NCI-H526 treated with DMSO at 0.1 percent for 48 hours (cell line): ENCODE results near the gene EBF3.

ENCODE experiments used
- DNase-seq: peaks from one replicate; lab custom pipeline; 2025; lab: John Stamatoyannopoulos, UW

EBF3 gene

DNA sequence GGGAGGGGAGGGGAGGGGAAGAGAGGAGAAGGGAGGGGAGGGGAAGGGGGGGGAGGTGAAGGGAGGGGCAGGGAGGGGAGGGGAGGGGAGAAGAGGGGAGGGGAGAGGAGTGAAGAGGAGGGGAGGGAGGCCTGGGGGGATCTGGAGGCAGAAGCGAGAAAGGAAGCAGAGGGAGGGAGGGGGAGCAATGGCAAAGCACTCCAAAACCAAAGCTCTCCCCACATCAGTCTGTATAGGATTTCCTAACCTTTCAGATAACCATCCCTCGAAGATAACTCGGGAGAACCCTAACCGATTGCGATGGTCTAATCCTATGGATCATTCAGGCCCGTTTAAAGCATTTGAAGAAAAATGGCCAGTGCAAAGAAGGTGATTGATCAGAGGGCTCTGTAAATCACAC is 19.0 kb downstream of the EBF3 start:
- no peak for DNase-seq

DNA sequence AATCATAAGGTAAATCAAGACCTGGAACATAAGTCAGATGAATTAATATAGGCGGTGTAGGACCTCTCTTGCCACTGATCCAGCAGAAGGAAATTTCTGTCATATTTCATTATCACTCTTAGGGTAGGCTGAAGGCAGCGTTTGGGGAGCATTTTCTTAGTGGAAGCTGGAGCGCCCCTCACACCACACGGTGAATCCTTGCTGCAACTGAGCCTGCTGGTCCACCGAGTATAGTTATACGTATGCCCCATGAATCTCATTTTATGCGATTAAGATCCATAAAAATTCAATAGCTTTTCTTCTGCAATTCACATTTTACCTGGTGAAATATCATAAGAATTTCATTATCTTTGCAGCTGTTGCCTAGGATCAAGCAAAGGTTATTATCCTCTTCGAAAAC is 19.6 kb downstream of the EBF3 start:
- DNase-seq = no peak

DNA sequence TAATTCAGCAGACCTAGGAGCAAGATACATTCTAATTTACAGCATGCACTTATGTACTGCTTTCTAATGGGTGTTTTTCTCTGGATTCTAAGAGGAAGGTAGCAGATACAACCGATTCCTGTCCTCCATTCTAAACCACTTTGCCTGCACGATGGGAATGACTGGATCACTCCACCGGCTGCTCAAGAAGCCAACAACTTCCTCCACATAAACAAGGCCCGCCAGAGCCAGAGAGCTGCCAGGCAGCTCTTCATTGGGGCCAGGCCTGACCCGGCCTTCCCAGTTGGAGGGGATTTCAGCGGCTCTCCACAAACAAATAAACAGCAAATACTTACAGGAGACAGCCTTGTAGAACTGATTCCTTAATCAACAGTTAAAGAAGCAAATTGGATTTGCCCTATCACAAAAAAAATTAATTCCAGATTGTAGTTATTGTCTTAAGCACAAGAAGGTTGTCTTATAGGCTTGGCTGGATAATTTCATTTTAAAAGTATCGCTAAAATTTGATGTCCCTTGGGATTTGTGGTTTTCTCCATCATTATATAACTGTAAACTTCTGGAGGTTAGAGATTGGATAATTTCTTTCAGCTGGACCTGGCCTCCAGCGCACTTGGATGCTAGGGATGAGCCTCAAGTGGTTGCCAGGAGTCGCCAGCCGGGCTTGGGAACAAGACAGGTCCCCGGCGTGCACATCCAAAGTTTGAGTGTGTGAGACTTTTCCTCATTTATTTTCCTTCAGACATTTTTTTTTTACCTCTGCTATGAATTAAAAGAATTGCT is 20.9 kb downstream of the EBF3 start:
- DNase-seq = no peak

DNA sequence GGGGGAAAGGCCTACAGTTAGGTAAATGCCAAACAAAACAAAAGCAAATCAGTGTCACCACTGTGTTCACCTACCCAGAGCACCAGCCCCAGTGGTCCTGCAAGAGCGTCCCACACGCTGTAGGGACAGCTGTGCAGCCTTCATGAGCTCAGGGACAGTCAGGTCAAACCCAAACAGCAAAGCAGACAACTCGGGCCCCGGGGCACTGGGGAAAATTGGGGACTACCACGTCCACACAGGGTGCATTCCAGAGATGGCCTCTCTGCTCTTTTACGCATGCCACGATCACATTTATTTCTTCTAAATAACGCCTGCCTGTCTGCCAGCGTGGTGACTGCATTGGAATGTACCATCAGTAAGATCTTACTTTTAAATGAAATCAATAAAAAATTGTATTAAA is 21.7 kb downstream of the EBF3 start:
- no peak for DNase-seq

DNA sequence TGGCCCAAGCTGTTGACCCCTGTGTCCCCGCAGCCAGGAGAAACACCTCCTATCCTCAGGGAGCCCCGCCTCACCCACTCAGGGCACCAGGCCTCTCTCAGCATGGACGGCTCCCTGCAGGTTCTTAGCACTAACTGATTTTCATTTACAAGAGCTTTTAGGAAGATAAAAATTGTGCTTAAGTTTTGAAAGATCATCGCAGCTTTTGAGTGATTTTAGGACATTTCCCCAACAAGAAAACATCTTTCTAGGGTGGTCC is 22.1 kb downstream of the EBF3 start:
- DNase-seq = no peak

DNA sequence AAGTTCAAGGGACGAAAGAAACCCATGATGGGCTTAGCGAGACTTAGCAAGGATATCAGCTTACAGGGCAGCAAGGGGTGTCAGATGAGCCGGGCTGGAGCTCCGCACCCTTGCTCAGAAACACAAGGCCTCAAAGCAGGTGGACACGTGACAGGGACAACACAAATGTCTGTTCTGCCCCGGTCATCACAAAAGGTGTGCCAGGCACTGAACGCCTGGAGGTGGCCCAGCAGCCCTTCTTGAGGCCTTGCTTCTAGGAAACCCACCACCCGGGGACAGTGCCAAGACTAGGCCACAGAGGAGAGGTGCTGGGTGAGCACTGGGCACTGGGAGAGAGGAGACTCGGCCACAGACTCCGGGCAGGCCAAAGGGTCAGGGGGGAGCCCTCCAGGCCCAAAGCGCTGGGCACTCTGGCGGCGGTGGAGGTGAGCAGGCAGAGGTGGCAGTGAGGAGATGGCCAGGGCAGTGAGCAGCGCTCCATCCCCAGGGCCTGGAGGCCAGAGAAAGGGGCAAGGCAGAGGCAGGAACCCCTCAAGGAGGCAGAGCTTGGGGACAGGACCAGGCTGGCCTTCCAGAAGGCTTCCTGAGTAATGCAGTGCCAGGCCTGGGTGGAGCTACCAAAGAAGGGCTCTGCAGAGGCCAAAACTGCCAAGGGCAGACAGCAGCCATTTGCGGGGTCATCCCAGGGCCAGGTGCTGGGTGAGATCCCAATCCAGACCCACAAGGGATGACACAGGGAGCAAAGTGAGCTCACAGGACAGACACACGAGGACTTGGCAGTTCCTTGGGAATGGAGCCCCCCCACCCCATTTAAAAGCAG is 22.7 kb downstream of the EBF3 start:
- no peak for DNase-seq

DNA sequence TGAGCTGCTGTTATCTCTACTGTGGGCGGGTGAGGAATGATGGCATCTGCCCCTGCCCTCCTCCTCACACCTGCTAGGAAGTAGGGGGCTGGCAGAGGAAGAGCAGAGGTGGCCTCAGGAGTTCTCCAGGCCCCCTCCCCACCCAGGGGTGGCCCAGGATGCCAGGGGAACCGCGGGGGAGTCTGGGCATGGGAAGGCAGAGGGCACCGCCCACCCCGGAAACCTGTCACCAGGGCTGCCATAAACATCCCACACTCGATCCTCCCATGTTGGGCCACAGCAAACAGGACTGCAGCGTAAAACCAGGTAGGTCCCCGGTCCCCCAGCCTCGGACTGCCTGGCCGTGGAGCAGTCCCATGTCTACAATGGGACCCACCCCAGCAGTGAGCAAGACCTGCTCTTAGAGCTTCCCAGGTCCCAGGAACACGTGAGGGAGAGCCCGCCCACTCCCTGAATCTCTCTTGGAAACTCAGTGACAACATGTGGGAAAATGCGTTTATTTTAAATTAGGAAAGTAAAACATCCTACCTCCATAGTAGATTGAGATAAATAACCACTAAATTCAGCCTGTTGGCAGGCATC is 23.4 kb downstream of the EBF3 start:
- DNase-seq = no peak

DNA sequence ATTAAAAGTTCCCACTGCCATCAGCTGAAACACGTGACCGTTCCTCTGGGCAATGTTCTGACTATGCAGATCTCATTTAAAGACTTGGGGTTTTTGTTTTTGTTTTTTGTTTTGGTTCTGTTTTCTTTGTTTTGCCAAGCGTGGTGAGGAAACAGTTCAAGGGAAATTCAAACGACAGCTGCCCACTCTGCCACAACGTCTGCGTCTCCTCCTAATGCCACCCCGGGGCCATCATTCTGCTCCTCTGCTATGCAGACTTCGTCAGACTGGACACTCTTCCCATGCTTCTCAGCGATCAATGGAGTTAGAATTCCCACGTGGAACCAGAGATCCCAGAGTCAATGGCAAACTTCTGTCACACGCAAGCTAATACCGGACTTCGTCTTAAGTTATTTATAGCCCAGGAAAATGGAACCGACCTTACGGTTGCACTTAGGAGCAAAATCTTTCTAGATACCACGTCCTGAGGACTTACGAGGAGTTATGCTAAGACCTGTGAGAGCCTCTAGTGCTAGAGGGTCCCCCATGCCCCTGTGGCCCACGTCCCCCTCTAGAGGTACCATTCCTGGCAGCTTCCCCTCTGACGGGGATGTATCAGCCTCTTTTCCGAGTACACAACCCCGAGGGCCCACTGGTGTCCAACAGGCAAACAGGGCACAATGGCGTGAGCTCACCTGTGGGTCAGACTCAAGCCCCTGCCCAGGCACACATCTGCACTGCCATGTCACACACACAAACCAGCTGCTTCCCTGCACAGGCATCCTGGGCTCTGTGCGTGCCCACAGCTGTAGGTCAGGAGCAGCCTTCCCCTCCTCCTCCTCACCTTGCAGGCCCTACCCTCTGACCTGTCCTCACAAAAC is 24.4 kb downstream of the EBF3 start:
- no peak for DNase-seq

DNA sequence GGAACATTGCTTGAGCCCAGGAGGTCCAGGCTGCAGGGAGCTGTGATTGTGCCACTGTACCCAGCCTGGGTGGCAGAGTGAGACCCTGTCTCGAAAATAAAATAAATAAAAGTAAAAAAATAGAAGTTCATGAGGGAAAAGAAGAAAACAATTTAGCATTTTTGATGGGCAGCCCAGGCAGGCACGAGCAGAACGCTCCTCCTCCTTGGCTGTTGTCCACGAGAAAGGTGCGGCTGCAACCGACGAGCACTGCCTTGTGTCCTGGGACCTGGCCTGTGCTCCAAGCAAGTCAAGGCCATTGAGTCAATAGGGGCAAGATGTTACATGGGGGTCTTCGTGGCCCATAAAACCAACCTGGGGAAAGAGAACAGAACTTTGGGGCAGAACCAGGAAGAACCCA is 25.6 kb downstream of the EBF3 start:
- DNase-seq = no peak

DNA sequence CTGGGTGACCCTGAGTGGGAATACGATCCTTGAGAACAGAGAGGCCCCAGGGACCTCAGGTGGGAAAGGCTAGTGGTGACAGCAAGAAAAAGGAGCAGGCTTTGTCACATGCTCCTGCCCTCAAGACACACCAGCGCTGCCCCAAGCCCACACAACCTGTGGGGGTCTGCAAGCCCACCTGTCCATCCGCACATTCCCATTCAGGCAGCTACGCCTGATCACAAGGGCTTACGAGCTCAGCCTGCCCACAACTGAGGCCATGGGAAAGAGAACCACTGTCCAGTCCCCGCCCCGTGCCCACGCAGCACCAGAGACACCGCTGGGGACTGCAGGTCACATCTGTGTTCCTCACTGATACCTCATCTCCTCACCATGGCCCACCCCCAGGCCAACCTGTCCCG is 26.7 kb downstream of the EBF3 start:
- DNase-seq = no peak

DNA sequence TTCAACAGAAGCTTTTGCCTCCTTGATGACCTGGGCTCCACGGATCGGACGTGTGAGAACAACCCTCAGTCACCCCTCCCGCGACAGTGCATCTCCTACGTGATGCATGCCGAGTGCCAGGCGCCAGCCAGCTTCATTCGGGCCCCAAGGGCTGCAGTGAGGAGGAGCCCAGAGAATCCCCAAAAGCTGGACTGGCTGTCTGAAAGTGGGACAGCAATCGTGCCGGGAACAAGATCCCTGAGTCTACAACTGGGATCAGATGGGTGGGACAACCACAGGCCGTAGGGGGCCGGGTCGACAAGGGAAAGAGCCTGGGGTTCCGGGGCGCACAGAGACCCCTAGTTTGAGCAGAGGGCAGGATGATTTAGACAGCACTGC is 27.2 kb downstream of the EBF3 start:
- DNase-seq = no peak

DNA sequence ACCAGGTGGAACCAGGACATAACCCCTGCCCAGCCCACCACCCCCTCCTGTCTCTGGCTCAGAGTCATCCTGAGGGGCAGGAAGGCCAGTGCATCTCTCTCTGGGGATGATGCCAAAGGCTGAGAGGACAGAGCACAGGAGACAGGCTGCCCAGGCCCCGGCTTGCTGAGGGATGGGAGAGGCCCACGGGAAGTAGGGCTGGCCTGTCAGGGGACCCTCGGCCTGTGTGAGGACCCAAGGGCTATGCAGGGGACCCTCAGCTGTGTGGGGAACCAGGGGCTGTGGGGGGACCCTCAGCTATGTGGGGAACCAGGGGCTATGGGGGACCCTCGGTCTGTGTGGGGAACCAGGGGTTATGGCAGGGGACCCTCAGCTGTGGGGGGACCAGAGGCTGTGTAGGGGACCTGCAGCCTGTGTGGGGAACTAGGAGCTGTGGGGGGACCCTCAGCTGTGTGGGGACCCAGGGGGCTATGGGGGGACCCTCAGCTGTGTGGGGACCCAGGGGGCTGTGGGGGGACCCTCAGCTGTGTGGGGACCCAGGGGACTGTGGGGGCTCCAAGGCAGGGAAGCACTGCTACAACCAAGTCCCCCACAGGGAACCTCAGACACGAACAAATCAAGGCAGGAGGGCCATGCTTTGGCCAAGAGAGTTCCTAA is 27.7 kb downstream of the EBF3 start:
- no peak for DNase-seq

DNA sequence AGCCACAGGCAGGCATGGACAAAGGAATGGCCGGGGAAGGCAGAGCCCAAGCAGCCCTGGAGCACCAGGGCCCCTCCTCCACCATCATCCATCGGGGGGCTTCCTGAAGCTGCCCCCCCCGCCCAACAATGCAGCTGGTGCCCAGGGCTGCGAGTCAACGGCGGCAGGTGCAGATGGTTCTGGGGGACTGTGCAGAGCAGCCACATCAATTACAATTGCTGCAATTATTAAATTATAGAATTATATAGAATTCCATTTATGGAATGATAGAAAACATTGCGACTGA is 28.3 kb downstream of the EBF3 start:
- no peak for DNase-seq

DNA sequence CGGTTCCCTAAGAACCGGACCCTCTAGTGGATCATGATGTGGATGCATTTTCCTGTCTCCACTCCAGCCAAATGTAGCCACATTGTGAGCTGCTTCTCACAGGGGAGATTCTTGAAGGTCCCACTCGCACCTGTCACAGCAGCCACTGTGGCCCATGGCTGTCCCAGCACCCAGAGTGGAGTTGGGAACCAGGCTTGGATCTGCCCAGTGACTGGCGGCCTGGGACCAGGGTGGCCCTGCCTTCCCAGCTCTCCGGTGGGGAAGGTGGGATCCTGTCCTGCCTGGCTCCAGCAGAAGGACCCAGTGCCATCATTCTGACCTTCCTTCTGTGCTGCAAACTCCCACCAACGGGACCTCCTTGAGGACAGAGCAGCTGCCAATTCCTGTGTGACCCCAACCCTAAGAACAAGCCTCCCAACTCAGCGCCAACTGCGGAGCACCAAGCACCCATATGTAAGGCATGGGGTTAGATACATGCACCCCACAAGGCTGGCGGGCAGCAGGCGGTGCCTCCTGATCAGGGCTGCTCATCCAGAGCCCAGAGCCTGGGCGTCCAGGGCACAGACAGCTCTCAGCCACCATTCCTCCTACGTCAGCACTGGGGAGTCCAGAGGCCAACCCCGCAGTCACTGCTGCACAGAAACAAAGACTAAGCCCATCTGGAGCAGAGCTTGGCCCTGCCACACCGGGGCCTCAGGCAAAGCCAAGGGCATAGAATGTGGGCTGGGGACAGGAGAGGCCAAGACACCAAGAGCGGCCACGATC is 28.8 kb downstream of the EBF3 start:
- DNase-seq = no peak

DNA sequence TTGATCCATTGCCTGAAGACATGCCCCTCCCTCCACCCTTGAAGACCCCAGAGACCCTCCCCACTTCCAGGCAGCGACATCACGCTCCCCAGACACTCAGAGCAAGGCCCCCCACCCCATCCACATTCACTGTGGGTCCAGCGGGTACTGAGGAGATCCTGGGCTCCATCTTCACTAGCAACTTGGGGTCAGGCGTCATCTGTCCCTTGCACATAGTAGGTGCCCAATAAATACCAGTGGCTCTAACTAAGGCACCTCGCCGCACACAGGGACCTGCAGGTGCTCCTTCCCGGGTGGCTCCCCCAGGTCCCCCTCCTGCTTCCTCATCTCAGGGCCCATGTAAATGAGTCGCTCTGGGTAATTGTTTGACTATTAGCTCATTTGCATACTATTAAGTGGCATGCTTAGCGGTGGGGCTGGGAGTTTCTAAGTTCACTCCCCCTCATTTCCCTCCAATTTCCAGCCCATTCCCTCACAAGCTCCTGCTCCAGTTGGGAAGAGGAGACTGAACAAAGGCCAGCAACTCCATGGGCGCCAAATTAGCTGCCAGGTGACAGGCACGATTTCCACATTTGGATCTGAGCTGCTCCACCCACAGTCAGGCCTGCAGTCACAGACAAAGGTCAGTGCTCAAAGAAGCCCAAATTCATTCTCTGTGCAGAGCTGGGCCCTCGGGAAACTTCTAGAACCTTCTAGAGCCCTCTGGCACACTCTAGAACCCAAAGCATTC is 29.7 kb downstream of the EBF3 start:
- DNase-seq = no peak

DNA sequence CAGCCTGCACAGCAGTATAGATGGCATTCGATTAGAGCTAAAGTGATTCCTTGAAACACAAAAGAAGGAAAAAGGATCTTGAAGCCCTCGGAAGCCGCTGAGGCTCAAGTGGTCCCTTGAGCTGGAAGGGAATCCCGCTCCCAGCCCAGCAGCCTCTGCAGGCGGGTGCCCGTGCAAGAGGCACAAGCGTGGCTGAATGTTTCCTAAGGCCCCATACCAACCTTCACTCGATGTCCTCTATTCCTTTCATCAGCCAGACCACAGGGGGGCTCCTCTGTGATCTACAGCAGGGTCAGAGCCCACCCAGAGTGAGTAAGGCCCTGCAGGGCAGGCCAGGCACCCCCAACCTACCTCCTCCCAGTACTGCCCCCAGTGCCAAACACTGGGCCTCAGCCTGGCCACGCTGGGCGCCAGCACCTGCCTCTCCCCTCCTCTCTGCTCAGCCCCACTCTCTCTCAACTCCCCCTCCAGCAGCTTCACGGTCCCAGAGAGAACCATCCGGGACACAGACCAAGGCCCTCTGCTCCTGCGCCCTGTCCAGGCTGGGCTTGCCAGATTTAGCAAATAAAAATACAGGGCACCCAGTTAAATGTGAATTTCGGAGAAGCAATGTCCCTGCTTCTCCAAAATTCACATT is 30.5 kb downstream of the EBF3 start:
- DNase-seq = no peak

DNA sequence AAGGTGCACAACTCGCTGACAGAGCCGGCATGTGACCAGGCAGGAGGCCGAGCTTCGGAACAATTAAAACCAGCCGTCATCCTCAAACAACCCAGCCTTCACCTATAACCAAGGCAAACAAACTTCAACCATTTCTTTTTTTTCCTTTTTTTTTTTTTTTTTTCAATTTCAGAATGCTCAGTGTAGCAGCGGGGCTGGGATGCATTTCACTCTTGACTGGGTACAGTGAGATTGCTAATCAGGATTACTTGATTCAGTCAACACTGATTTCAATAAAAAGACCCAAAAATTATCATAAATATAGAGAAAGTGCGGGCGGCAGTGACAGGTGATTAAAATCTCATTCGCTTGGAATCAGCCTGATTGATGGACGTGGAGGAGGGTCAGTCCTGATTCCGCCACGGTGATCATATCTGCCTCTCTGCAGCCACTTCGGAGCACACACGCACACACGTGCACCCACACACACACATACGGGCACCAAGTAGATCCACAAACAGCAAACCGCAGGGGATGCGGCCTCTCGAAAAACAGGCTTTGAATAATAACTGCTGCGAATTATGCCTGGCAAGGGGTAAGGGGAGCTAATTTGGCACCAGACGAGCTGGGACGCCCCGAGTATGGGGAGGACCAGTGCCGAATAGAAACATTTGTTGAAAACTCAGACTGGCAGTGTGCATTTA is 31.2 kb downstream of the EBF3 start:
- no peak for DNase-seq

DNA sequence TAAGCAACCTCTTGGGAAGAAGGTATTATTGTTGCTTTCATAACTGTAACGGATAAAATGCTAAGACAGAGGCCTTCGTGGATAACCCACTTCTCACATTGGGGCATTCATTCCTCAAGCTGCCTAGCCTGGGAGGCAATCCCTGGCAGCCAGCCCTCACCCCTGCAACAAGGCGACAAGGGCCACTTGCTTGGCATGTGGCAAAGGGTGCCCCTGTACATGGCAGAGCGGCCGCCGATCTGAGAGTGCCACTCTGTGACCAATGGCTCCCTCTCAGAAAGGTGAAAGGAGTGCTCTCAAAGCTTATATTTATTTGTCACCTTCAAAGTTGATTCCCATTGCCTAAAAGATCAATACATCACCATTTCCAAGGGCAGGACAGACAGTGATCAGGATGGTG is 31.9 kb downstream of the EBF3 start:
- no peak for DNase-seq

DNA sequence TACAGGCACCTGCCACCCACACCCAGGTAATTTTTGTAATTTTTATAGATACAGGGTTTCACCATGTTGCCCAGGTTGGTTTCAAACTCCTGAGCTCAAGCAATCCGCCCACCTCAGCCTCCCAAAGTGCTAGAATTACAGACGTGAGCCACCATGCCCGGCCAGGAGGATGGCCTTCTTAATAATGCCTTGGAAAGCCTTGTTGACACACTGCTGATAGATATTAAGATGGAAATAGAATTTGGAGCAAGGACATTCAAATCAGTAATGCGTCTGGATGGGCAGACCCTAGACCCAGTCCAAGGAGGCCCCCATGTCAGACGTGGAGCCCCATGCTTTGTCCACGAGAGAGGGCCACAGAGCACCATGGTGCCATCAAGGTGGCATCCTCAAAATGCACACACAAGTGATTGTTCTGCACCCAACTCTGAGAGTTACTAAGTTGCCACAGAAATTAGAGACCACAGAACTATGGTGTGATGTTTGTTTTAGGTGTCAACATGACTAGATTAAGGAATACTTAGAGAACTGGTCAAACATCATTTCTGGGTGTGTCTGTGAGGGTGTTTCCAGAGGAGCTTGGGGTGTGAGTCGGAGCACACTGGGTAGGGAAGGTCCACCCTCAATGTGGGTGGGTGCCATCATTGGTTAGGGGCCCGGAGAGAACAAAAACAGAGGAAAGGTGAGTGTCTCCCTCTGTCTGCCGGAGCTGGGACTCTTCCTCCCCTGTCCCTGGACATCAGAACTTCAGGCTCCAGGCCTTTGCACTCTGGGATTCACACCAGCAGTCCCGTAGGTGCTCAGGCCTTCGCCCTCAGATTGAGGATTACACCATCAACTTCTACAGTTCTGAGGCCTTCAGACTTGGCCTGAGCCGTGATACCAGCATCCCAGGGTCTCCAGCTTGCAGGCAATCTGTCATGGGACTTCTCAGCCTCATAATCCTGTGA is 34.5 kb downstream of the EBF3 start:
- no peak for DNase-seq
